GM19438 (cell line): Measurements from ENCODE around the gene GNB5.

ENCODE experiments used
- ATAC-seq: cut with Tn5 transposase; IDR thresholded peaks from one replicate; pipeline ENCODE4 v1.9.1; 2021; ENCODE audit warnings: low read depth; ENCODE audit not compliant: unreplicated experiment

GNB5 gene

DNA sequence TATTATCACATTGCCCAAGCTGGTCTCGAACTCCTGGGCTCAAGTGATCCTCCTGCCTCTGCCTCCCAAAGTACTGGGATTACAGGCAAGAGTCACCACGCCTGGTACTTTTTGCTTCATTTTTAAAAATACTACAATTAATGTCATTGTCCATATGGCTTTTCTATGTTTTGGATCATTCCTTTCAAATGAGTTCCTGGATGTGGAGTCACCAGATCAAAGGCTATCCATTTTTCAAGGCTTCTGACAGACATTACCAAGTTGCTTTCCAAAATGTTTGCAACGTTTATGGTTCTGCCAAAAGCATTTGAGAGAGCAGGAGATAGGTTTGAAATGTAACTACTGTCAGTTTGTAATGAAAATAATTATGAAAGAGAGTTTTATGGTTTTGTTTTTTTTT, 44.4 kb downstream of the GNB5 start:
- ATAC-seq = no peak

DNA sequence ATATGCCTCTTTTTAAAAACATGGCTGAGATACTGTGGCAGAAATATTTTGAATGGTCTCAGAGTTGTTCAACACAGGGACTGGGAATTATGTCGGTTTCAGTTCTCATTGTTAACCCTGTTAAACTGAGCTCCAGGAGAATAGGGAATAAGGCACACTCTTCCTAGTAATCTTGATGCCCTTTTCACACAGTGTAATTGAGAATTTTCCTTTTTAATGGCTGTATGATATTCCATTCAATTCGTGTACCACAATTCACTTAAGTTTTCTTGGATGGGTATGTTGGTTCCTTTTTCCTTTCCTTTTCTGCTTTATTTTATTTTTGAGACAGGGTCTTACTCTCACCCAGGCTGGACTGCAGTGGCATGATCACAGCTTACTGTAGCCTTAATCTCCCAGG, 44.9 kb downstream of the GNB5 start:
- ATAC-seq = no peak

DNA sequence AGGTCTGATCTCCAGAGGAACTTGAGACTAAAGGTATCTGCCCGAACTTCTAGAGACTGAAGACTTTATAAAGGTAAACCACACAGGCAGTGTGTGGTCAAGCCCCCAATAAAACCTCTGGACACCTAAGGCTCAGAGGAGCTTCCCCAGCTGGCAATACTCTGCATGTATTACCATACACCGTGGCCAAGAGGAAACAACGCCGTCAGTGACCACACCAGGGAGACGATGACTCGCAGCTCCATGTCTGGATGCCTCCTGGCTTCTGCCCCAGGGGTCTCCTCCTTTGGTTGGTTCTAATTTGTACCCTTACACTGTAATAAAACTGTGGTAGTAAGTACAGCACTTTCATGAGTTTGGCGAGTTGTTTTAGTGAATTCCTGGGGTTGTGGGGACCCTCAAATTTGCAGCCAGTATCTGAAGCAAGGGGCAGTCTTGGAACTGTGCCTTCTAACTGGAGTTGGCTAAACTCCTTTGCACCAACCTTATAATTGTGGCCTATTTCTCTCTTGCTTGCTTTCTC, 46.5 kb downstream of the GNB5 start:
- no peak for ATAC-seq

DNA sequence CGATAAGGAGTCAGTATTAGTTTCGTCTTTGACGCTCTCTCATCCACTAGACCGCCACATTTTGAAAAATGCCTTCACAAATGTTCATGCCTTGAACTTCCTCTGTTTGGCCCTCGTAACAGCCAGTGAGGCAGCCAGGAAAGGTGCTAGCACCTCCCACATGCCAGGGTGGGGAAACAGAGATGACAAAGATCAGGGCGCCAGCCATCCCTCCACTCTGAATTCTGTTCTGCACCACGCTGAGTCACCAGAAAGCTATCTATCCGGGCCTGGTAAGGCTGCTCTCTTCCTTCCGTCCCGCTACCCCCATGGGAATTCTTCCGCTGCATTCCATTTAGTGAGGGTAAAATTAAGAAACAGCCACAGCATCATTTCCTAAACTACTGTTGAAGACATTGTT, 47.3 kb downstream of the GNB5 start:
- no peak for ATAC-seq

DNA sequence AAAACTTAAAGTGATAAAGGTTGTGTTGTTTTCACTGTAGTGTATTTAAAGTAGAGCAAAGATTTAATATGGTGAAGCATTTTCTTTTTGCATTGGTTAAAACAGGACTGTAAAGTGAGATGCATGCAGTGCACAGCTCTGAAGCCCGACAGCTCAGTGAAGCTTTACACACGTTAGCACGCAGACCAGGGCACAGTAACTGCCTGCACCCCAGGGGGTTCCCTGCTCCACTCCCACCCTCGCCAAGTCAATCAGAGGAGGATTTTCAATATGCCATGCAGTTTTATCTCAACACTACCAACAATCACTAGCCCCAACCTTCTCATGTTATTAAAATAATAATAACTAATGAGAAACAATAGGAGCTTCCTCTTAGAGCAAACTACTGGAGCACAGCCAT, 50.5 kb downstream of the GNB5 start:
- no peak for ATAC-seq

DNA sequence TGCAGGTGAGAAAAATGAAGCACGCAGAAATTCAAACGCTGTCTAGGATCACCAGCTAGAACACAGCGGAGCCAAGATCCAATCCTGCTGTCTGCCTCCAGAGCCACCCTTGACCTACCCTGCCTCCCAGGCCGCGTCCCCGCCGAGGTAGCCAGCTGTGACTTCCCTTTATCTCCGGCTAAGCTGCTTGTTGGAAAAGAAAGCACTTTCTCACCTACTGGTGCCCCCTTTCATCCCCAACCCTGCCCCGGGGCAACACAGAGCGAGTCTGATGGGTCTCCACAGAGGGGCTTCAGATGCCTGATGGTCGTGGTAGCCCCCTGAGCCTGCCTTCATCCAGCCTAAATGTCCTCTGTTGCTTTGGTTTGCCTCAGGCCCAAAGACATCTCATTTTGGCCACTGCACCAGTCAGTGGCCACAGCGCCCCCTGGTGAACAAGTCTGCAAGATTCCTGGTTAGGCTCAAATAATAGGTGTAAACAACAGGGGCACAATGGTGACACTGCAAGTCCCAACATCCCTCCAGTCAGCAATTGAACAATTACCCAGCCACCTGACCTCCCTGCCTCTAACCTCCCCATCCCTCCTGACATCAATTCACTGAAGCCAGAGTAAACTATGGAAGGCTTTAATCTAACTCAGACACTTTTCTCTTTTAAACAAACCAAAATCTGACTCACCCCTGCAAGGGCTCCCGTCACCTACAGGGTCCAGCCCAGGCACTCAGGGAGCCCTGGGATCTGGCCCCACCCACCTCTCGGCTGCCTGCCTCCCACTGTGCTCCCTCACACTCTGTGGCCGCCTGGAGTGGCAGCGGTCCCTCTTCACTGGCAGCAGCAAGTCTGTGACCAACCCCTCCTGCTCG, 51.4 kb downstream of the GNB5 start:
- ATAC-seq = no peak

DNA sequence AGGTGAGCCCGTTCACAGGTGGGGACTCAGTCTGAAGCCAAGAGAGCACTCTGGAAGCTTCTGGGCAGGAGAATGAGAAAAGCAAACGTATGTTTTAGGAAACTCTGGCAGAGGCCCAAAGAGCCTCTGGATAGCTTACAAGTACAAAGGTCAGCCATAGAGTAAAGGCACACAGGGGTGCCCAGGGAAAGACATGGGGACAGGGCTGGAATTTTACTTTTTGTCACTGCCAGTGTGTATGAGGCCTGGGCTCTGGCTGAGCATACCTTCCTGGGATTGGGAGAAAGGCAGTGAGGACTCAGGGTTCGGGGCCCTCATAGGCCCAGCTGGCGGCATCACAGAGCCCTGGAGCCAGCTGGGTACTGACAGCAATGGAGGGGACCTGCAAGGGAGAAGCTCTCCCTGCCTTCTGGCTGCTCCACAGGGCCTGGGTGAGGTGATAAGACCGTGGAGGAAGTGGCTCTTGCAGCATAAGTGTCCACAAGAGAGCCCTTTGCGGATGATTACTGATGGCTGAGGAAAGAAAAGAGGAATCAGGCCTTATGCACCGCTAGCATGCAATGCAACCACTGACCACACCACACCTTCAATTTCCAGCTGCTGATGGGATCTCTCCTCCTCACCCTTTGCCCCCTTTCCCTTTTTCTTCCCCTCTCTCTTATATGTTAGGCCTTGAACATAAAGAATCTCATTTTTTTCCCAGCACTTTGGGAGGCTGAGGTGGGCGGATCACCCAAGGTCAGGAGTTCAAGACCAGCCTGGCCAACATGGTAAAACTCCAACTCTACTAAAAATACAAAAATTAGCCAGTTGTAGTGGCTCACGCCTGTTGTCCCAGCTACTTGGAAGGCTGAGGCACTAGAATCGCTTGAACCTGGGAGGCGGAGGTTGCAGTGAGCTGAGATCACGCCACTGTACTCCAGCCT, 53.5 kb downstream of the GNB5 start:
- no peak for ATAC-seq

DNA sequence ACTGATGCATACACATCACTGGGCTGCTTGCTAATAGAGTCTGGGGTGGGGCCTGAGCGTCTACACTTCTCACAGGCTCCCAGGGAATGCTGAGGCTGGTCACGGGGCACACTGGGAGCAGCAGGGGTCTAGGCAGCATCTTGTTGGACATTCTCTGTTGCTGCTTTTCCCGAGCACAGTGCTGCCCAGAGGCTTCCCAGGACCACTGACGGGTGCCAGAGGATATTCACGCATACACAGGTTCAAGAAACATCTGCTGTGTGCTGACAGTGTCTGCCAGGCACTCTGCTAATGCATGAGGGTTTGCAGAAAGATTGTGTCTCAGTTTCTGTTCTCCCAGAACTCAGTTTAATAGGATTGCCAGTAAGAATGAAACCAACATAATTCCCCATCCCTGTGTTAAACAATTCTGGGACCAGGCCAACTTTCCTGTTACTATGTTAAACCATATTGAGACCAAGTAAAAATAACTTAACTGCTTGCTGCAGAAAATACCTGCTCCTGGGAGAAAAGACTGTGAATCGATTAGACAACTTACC, 54.7 kb downstream of the GNB5 start:
- ATAC-seq = no peak

DNA sequence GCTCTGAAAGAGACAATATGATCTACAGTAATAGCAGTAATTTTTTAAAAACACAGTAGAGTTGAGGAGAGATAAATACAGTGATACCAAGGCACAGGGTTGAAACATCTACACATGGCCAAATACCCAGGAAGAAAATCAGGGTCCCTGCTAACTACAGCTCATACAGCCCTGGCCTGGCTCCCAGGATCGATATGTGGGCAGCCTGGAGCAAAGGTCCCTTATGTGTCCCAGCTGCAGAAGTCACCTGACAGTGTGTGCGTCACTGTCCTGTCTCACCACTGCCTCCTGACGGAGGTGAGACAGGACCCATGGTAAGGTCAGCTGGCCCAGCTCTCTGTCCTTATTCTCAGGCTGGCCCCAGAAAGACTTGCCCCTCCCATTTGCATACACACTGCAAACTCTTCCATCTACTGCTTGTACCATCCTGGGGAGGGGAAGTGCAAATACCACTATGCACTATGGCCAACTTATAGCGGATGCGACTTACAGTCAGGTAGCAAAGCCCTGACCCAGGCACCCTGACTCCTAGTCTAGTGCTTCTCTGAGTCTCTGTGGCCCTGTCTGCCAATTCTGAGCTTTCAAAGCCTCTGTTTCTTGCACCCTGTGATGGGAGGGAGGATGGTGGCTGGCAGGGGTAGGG, 56.6 kb downstream of the GNB5 start:
- ATAC-seq = no peak

DNA sequence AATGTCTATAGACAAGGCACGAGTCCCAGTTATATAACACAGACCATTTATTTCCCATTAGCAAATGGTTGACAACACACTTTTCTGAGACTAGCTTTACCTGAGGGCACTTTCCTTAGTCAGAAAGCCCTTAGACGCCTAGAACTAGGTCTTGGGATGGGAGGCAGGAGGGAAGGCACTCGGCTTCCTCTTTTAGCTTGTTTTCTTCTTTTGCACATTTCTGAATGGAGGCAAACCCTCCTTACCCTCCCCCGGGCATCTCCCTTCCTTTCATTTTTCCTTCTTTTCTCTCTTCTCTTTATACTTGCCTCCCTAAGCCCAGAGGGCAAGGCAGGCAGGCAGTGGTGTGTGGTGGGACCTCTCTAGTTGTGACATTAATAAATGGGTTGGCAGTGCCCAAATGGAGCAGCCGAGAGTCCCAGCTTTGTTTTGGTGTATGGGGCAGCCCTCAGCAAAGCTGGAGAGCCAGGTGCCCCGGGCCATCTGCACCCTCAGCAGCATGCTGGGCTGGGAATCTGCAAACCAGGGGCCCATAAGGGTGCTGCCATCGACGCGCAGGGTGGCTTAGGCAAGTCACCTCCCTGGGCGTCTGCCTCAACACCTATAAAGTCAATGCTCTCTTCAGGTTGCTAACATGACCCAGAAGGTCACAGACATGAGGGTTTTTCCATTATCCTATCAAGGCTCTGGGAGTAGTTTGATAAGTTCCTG, 57.5 kb downstream of the GNB5 start:
- ATAC-seq = no peak

DNA sequence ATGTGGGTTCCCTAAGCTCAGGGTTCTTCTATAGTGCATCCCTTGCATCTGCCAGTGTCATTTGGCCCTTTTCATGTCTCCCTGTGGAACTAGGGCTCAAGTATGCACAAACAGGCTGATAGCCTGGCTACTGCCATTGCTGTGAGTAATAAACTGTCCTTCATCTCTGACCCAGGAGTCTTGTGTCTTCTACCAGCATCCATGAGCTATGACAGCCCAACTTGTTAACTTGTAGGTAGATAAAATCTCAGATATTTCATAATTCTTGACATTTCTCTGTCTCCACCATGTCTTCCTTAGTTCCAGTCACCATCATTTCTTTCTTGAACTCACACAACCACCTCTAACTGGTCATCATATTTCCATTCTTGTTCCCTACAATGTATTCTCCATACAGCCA, 59.1 kb downstream of the GNB5 start:
- ATAC-seq = no peak

DNA sequence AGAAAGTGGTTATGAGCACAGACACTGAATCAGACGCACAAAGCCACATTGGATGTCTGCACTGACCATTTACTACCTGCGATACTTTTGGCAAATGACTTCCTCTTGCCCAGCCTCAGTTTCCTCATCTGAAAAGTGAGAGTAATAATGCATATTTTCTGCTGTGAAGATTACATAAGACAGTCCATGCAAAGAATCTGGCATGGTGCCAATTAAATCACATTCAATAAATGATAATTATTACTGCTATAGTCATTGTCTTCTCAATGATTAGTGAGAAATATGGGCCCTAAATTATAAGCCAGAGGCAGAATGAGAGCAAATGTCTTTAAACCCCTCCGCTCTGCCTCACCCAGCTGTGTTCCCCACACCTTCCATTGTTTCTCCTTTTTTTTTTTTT, 62.6 kb downstream of the GNB5 start:
- ATAC-seq = no peak

DNA sequence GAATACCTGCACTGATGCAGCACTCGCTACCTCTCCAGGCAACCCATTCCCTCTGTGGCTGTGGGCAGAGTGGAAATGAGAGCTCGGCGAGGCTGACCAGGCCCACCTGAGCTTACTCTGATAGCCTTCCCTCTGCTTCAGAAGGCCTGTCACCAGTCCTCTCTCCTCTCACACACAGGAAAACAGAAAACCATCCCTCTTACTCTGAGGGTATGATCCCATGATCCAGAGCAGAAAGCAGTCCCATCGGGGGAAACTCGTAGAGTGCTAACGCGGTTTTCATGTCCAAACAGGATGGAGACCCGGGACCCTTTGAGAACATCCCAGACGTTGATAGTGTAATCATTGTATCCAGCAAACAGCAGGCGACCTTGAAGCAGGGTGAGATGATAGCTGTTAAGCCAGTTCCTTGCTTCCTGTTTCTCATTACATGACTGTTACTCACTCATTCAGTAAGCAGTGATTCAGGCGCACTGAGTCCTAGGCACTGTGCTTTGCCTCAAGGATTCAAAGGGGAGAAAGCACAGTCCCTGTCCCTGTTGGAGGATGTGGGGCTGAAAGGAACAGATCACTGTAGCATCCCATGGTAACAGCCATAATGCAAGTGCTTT, 66.8 kb downstream of the GNB5 start:
- ATAC-seq = no peak

DNA sequence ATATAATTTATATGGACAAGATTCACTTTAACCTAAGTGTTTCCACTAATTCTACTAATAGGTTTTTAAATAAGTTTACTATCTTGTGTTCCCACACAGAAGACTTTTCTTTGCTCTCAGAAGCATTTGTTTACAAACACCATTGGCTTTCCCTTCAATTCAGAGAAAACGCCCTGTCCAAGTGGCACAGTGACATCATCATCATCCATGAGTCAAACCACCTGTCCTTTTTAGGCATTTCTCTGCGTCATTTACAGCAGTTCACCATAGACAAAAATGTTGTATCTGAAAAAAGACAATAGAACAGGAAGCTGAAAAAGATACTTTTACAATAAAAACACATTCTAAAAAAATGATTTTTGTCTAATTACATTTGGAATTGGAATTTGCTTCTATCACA, 69.3 kb downstream of the GNB5 start:
- no peak for ATAC-seq

DNA sequence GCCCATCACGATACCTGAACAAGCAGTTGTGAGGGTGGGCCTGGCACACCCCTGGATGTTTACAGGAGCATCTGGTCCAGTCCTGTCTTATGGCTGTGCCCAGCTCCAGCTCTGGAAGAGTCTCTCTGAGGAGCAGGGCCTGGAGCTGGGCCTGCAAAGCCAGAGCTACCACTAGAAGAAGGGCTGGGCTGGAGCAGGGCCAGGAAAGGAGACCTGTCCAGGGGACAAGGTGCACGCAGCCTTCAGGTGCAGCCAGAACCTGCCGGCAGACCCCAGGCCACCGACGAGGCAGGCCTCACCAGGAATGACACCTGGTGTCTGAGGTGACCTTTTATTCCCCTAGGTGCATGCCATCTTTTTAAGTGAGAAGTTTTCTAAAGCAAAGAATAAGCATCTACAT, 70.2 kb downstream of the GNB5 start:
- no peak for ATAC-seq

DNA sequence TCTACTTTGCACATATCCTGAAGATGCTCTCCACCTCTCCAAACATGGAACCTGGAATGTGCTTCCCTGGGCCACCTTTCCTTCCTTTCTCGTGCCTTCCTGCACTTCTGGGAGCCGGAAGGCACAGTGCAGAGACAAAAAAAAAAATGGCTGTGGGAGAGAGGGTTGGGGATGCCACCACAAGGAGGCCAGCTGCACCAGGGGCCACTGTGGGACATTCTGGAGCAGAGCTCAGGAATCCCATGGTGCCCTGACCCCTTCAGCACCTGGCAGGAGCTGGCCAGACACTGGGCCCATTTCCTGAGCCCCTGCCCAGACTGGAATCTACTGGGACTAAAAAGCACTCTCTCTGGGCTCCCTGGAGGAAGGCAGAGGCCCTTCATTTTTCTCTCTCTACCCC, 70.7 kb downstream of the GNB5 start:
- ATAC-seq = no peak

DNA sequence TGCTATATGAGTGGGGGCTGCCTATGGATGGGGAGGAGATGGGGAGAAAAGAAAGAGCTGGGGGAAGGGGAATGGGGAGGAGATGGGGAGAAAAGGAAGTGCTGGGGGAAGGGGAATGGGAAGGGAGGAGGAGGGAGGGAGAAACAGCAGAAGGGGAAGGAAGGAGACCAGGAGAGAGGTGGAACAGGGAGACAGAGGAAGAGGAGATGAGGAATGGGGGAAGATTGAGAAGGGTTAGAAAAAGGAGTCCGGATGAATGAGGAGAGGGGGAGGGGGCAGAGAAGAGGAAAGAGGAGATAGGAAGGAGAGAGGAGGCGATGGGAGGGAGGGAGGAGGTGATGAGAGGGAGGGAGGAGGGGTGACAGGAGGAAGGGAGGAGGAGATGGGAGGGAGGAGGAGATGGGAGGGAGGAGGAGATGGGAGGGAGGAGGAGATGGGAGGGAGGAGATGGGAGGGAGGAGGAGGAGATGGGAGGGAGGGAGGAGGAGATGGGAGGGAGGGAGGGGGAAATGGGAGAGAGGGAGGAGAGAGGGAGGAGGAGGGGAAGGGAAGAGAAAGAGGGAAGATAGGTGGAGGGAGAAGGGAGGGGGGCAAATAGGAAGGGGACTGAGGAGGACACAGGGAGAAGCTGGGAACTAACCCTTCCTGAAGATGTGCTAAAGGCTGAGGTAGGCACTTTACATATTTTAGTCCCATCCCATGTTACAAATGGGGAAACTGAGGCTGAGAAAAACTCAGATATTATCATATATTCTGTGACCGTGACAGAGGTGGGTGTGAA, 72.0 kb downstream of the GNB5 start:
- no peak for ATAC-seq

DNA sequence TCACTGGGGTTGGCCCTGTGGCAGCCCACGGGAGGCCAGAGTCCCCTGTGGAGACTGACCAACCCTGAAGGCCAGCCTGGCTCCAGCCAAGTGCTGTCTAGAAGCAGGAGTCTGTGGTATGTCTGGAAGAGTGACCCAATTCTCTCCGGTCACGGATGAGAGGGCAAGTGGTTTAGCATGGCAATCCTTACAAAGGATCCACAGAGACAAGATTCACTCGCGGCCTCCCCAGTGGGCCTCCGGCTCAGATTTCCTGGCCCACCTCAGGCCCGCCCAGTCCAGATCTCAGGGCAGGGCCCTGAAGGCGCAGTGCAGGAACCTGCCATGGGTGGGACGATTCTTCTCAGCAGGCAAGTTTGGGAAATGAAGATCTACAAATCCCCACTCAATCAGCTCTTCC, 73.6 kb downstream of the GNB5 start:
- ATAC-seq = no peak
